ENCODE measurements around the gene FAM50B. TPM values are rescaled to one million over a fixed set of nuclear protein-coding genes. Genes with fewer than 3 reads are reported as not detected.
A peak's percentile ranks its signal among the peaks of the same experiment; 100 is the strongest.

FAM50B gene
- total RNA-seq, 1 donor = 6.0 TPM

DNA sequence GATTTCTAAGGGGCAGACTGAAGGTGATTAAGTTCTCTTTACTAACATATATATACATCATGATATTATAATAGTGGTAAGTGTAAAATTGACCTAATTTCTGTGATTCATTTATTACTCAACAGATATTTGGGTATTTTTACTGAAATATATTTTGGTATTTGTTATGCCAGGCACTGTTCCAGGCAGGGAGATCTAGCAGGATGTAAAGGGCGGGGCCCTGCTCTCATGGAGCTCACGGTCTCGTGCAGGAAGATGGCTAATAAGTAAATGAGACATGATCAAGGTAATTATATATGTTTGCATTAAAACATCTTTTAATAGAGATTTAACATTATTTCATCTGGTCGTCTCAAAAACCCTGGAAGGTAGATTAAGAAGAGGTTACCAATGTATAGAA, 27.7 kb downstream of the FAM50B start:
- peak; percentile 53 for DNase-seq (ENCODE audit: low read depth)
- H3K4me3 ChIP-seq (ENCODE audit: low read depth, low read length) = no peak overlapping the region
- TF ChIP-seq, protein P1, sequence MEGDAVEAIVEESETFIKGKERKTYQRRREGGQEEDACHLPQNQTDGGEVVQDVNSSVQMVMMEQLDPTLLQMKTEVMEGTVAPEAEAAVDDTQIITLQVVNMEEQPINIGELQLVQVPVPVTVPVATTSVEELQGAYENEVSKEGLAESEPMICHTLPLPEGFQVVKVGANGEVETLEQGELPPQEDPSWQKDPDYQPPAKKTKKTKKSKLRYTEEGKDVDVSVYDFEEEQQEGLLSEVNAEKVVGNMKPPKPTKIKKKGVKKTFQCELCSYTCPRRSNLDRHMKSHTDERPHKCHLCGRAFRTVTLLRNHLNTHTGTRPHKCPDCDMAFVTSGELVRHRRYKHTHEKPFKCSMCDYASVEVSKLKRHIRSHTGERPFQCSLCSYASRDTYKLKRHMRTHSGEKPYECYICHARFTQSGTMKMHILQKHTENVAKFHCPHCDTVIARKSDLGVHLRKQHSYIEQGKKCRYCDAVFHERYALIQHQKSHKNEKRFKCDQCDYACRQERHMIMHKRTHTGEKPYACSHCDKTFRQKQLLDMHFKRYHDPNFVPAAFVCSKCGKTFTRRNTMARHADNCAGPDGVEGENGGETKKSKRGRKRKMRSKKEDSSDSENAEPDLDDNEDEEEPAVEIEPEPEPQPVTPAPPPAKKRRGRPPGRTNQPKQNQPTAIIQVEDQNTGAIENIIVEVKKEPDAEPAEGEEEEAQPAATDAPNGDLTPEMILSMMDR (IDR thresholded peaks at IDR 0.05; ENCODE audit: insufficient read depth, low read length) = no peak

DNA sequence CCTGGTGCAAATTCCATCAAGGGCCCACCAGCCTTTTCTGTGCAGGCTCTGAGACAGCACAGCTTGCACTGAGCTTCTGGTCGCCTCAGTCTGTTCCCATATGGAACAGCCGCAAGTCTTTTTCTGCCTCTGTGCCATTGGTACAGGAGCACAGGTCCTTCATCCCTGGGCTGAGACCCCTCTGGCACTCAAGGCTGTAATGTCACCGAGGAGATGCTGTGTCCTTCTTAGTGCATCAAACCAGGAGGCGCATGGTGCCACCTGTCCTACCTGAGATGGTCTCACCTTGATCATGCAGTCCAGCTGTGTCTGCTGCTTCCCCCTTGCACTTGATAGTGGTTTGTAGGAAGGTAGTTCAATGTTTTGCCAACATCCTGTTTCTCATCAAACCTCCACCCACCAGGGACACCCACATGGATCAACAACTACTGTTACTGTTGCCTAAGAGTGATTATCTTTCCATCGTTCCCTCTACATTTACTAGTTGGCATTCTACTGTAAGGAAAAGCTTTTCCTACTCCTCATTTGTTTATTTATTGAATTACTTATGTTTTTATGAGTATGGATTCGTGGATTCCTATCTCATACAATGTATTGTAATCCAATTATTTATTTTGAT, 29.0 kb downstream of the FAM50B start:
- TF ChIP-seq, protein P1 (IDR thresholded peaks at IDR 0.05; ENCODE audit: insufficient read depth, low read length) = no peak
- no peak for DNase-seq (ENCODE audit: low read depth)
- H3K4me3 ChIP-seq (ENCODE audit: low read depth, low read length) = no peak overlapping the region

DNA sequence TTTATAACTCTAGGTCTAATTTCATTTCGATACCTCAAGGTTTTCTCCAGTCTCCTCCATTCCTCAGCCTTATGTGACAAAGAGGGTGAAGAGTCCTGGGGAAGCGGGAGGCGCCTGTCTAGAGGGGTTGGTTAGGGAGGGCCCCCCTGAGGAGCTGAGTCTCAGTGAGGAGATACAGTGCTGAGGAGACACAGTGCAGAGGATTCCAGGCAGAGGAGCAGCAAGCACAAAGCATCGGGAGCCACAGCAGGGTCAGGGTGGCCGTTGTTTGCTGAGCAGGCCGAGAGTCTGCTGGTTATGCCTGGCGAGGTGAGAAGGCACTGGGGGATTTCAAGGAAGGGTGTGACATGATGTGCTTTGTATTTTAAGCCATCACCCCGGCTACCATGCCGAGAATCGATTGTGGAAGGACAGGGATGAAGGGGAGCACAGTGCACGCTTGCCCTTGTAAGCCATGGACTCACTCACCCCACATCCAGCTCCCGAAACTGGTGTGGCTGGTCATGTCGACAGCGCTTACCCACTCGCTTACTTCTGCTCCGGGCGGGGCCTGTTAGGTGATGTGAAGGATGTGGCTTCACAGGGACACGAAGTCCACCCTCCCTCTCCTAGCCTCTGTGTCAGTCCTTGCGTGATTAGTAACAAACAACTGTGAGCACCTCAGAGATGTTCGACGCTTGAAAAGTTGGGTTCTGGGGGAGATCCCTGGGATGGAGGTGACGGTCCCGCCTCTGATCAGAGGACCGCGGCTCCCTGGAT, 30.2 kb downstream of the FAM50B start:
- H3K4me3 ChIP-seq (ENCODE audit: low read depth, low read length) = no peak overlapping the region
- TF ChIP-seq, protein P1 (IDR thresholded peaks at IDR 0.05; ENCODE audit: insufficient read depth, low read length) = no peak
- no peak for DNase-seq (ENCODE audit: low read depth)

DNA sequence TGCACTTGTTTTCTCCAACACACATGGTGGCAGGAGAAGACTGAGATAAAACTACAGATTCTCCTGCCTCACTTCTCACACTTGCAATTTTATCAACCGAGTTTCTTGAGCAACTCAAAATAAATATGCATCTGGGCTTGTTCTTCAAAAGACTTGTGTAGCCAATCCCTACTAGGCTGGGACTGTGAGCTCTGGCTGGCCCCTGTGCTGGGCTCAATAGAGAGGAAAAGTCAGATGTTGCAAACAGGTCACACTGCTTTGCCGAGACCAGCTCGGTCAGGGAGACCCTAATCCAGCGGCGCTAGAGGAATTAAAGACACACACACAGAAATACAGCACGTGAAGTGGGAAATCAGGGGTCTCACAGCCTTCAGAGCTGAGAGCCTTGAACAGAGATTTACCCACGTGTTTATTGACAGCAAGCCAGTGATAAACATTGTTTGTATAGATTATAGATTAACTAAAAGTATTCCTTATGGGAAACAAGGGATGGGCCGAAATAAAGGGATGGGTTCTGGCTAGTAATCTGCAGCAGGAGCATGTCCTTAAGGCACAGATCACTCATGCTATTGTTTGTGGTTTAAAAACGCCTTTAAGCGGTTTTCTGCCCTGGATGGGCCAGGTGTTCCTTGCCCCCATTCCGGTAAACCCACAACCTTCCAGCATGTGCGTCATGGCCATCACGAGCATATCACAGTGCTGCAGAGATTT, 32.7 kb downstream of the FAM50B start:
- TF ChIP-seq, protein P1 (IDR thresholded peaks at IDR 0.05; ENCODE audit: insufficient read depth, low read length) = no peak
- no peak for DNase-seq (ENCODE audit: low read depth)
- no peak overlapping the region for H3K4me3 ChIP-seq (ENCODE audit: low read depth, low read length)

DNA sequence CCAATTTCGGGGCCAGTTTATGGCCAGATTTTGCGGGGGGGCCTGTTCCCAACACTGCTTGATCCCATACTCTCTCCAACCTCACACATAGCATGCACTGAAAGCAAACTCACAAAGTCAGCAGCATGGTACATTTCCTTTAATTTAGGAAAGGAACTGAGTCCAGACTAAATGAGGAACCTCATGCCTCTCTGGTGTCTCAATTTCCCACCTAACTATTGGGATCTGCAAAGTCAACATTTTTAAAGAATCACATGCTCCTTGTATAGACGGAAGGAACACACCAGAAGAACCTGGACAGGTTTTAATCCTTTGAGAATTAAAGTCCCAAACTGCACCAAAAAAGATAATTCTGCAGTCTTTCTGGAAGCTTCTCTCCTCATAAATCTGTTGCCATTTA, 33.3 kb downstream of the FAM50B start:
- no peak for DNase-seq (ENCODE audit: low read depth)
- no peak overlapping the region for H3K4me3 ChIP-seq (ENCODE audit: low read depth, low read length)
- TF ChIP-seq, protein P1 (IDR thresholded peaks at IDR 0.05; ENCODE audit: insufficient read depth, low read length) = no peak

DNA sequence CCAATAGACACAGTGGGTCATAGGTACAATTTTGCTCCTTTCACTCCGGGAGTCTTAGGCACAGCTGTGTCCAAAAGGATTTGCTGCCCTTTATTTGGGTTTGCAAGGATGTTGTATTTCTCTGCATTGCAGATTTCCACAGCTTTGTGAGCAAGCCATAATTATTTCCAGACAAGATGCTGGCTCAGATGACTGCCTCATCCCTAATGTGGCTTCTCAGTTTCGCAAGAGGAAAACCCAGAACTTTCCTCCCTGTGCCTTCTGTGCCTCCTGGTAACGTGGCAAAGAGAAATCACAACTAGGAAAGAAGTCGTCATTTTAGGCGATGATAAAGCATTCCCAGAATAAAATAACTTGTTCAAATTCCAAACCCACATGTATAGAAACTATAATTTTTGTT, 33.7 kb downstream of the FAM50B start:
- TF ChIP-seq, protein P1 (IDR thresholded peaks at IDR 0.05; ENCODE audit: insufficient read depth, low read length) = no peak
- peak; percentile 97 for DNase-seq (ENCODE audit: low read depth)
- H3K4me3 ChIP-seq (ENCODE audit: low read depth, low read length) = no peak overlapping the region
